GM10266 (cell line): ENCODE data around the gene TXNDC8.

Experiments used
- DNase-seq: peaks from one replicate; pipeline ENCODE4 v3.0.0; 2012; ENCODE audit errors: extremely low spot score
- CTCF ChIP-seq: IDR thresholded peaks from 2 replicates; pipeline ENCODE4 v1.5.1; 2012; ENCODE audit warnings: mild to moderate bottlenecking, low read depth; ENCODE audit not compliant: control insufficient read depth, insufficient read depth; ENCODE audit errors: missing control alignments

The TXNDC8 gene

GRCh38 chr9:110278080-110278707, 59.5 kb downstream of the TXNDC8 start:
- TF ChIP-seq CTCF: no peak
- no peak for DNase-seq

GRCh38 chr9:110276781-110277180, 60.9 kb downstream of the TXNDC8 start:
- no peak for TF ChIP-seq CTCF
- DNase-seq: no peak

- TF ChIP-seq CTCF: no peak
- DNase-seq: no peak
Measured at GRCh38 chr9:110270211-110270995, 67.3 kb downstream of the TXNDC8 start.

- DNase-seq: no peak
Measured at GRCh38 chr9:110266795-110267194, 70.9 kb downstream of the TXNDC8 start.

GRCh38 chr9:110261632-110262031, 76.0 kb downstream of the TXNDC8 start:
- DNase-seq: no peak
- no peak for TF ChIP-seq CTCF

More at GRCh38 chr9:110266795-110267194, 70.9 kb downstream of the TXNDC8 start:
- TF ChIP-seq CTCF: no peak

- no peak for TF ChIP-seq CTCF
- no peak for DNase-seq
Measured at GRCh38 chr9:110260911-110261310, 76.8 kb downstream of the TXNDC8 start.

GRCh38 chr9:110259566-110259965, 78.1 kb downstream of the TXNDC8 start:
- DNase-seq: no peak
- TF ChIP-seq CTCF: no peak
